Psoas muscle (tissue), 8 donors: ENCODE data around the gene GTF2A1L. TPM values are rescaled to one million over a fixed set of nuclear protein-coding genes. Genes with fewer than 3 reads are reported as not detected.

Experiments used
- ATAC-seq, 4 donors: fragments of 200-7000 bp; cut with Tn5 transposase; one replicate each; pipeline ENCODE4 v1.9.1; 2020; ENCODE audit warnings: moderate library complexity in 3 of 4, mild to moderate bottlenecking in 2 of 4
- DNase-seq, 2 donors: peaks; one replicate each; pipeline ENCODE4 v3.0.0-alpha.2; 2020
- H3K27ac ChIP-seq: fragments of 200-600 bp; one replicate; pipeline ENCODE4 v1.8.0; 2022
- H3K27me3 ChIP-seq, 3 donors: fragments of 200-600 bp in 1 of 3; one replicate each; pipeline versions ENCODE4 v1.6.1 to v1.8.0; 2013 to 2022; ENCODE audit warnings: low read length in 2 of 3, mild to moderate bottlenecking in 2 of 3, moderate library complexity in 1 of 3; ENCODE audit not compliant: insufficient read depth in 3 of 3
- H3K36me3 ChIP-seq, 2 donors: fragments of 200-600 bp in 1 of 2; one replicate each; pipeline versions ENCODE4 v1.6.1 to v1.8.0; 2013 to 2022; ENCODE audit warnings: low read depth in 1 of 2, mild to moderate bottlenecking in 1 of 2, moderate library complexity in 1 of 2; ENCODE audit not compliant: insufficient read depth in 1 of 2
- H3K4me1 ChIP-seq: fragments of 200-600 bp; one replicate; pipeline ENCODE4 v1.8.0; 2022
- H3K4me3 ChIP-seq: fragments of 200-600 bp; one replicate; pipeline ENCODE4 v1.8.0; 2022; ENCODE audit warnings: mild to moderate bottlenecking
- H3K9me3 ChIP-seq: fragments of 200-600 bp; one replicate; pipeline ENCODE4 v1.8.0; 2022
- whole genome bisulfite sequencing, 3 donors: extraction: QIAGEN DNeasy Blood & Tissue Kit; methylation state at CpG; one replicate each; pipeline versions ENCODE4 v1.1.6 to v1.1.7; 2013; 5-methylcytosine and 5-hydroxymethylcytosine counted together
- intact Hi-C, 2 donors: fragments of 100-400 bp; cut with DNase I; formaldehyde crosslinking; loops; one replicate each; pipeline versions ENCODE4 v1.11.0 to v1.14.2; 2022
- polyA plus RNA-seq, 3 donors: library from polyadenylated mRNA; stranded (reverse); fragments of 200-250 nt; gene quantifications; one replicate each; pipeline ENCODE4 v1.2.3, GENCODE V29; 2013
- total RNA-seq, 4 donors: library from RNA; stranded (reverse); fragmentation: NEBNext Ultra II Directional in 2 of 4; extraction: Animal tissue kit (Norgen Biotek cat#: 25700) in 2 of 4; gene quantifications; one replicate each; pipeline versions ENCODE4 v1.2.1 to v1.2.4, GENCODE V29; 2021 to 2023
- TF ChIP-seq, protein P1 (sequence below): fragments of 200-600 bp; IDR thresholded peaks from one replicate; pipeline ENCODE4 v1.8.0; 2022; ENCODE audit warnings: antibody characterized with exemption
- donor health status: healthy with polysubstance abuse.
- donor health status: DM: no; HTN: no; CAD: no; lungs with moderate emphysema.
- donor health status: Bipolar disorder and iron deficiency.
- donor health status: healthy.
- donor health status: DM: yes; HTN: yes; CAD: no.
- donor health status: DM: no; HTN: no; CAD: no.
- donor health status: DM: no; HTN: no; CAD: no.
- donor health status: DM: yes; HTN: yes; CAD: no.

GTF2A1L gene
- total and polyA plus RNA-seq, 7 donors: 0.05 to 0.76 (median 0.39) TPM; not detected in 3

GRCh38 chr2:48626047-48626446, 8.4 kb downstream of the GTF2A1L start:
- no peaks in the 10 kb centered on the region for H3K36me3 ChIP-seq
- no peaks in the 10 kb centered on the region for H3K9me3 ChIP-seq
- no peaks in the 10 kb centered on the region for H3K27me3 ChIP-seq
- intact Hi-C loops: no loop called here
- H3K4me3 ChIP-seq: no peak overlapping the region
- H3K27ac ChIP-seq: no peak overlapping the region
- ATAC-seq: no peak
- DNase-seq: no peak
- TF ChIP-seq, protein P1, sequence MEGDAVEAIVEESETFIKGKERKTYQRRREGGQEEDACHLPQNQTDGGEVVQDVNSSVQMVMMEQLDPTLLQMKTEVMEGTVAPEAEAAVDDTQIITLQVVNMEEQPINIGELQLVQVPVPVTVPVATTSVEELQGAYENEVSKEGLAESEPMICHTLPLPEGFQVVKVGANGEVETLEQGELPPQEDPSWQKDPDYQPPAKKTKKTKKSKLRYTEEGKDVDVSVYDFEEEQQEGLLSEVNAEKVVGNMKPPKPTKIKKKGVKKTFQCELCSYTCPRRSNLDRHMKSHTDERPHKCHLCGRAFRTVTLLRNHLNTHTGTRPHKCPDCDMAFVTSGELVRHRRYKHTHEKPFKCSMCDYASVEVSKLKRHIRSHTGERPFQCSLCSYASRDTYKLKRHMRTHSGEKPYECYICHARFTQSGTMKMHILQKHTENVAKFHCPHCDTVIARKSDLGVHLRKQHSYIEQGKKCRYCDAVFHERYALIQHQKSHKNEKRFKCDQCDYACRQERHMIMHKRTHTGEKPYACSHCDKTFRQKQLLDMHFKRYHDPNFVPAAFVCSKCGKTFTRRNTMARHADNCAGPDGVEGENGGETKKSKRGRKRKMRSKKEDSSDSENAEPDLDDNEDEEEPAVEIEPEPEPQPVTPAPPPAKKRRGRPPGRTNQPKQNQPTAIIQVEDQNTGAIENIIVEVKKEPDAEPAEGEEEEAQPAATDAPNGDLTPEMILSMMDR: no peak
- H3K4me1 ChIP-seq: no peaks in the 10 kb centered on the region

DNA sequence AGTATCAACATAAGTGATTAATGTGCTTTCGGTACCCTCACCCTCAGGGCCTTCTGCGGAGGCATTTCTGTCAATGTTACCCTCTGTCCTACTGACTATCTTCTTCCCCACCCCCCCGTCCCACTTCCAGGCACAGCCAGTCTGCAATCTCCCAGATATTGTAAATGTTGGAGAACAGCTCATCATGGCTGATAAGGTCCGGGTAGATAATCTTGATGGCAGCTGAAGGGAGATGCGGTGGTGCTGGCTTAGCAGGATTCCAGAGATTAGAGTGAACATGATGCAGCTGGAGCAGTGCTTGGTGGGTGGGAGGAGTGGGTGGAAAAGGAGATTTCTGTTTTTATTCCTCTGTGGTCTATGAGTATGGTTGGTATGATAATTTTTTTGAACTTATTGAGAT, 15.5 kb downstream of the GTF2A1L start:
- H3K4me1 ChIP-seq: no peaks in the 10 kb centered on the region
- TF ChIP-seq, protein P1: no peak
- H3K4me3 ChIP-seq: no peak overlapping the region
- no peak overlapping the region for H3K27ac ChIP-seq
- WGBS, 3 donors: 70 to 77% (median 74%) methylated on average over 5 of the region's 5 CpGs
- DNase-seq (no peak), ATAC-seq (no peak)
- intact Hi-C loops: no loop called here
- H3K36me3 ChIP-seq: no peaks in the 10 kb centered on the region
- H3K9me3 ChIP-seq: peaks cover 3% of the 10 kb centered on the region
- no peaks in the 10 kb centered on the region for H3K27me3 ChIP-seq

- TF ChIP-seq, protein P1: no peak
- no peaks in the 10 kb centered on the region for H3K36me3 ChIP-seq
- WGBS, 3 donors: 75 to 97% (median 79%) methylated on average over 2 of the region's 2 CpGs
- H3K9me3 ChIP-seq: peaks cover 3% of the 10 kb centered on the region
- intact Hi-C loops: no loop called here
- H3K4me3 ChIP-seq: no peak overlapping the region
- no peaks in the 10 kb centered on the region for H3K4me1 ChIP-seq
- DNase-seq (no peak), ATAC-seq (no peak)
- H3K27me3 ChIP-seq: no peaks in the 10 kb centered on the region
- no peak overlapping the region for H3K27ac ChIP-seq
Measured at GRCh38 chr2:48635786-48636185, 18.1 kb downstream of the GTF2A1L start.

DNA sequence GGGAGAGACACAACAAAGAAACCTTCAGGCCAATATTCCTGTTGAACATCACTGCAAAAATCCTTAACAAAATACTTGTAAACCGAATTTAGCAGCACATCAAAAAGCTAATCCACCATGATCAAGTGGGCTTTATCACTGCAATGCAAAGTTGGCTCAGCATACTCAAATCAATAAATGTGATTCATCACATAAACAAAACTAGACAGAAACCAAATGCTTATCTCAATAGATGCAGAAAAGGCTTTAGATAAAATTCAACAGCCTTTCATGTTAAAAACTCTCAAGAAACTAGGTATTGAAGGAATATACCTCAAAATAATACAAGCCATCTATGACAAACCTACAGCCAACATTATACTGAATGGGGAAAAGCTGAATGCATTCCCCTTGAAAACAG, 20.6 kb downstream of the GTF2A1L start:
- 54 to 72% (median 57%) methylated on average over 1 of the region's 1 CpG for WGBS, 3 donors

More for the DNA sequence above, 20.6 kb downstream of the GTF2A1L start:
- H3K27me3 ChIP-seq: no peaks in the 10 kb centered on the region
- DNase-seq (no peak), ATAC-seq (no peak)
- H3K27ac ChIP-seq: no peak overlapping the region
- peaks cover 3% of the 10 kb centered on the region for H3K9me3 ChIP-seq
- H3K4me3 ChIP-seq: no peak overlapping the region
- no peaks in the 10 kb centered on the region for H3K36me3 ChIP-seq
- intact Hi-C loops: no loop called here
- TF ChIP-seq, protein P1: no peak
- no peaks in the 10 kb centered on the region for H3K4me1 ChIP-seq
